ENCODE data around the gene SREBF1.
A peak's percentile ranks its signal among the peaks of the same experiment; 100 is the strongest.

Gene SREBF1

DNA sequence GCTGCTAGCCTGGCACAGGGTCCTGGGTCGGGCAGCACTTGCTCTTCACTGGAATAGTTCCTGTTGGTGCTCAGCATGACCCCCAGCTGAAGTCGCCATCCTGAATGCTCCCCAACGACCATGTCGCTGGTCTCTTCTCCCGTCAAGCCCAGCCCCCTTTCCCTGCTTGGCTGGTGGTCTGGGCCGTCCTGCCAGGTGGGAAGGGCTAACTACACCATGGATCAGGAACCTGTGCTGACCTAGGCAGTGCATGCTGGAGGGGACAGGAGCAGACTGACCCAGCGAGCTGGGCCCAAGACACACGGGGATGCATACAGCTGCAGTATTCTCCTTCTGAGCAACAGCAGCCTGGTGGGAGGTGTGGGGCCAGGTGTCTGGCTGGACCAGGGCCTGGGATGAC lies 9.2 kb upstream of the SREBF1 start:
- peaks cover 18% of the 10 kb centered on the region for H3K36me3 ChIP-seq (ENCODE audit: control insufficient read depth, insufficient read depth, low read length, severe bottlenecking)

DNA sequence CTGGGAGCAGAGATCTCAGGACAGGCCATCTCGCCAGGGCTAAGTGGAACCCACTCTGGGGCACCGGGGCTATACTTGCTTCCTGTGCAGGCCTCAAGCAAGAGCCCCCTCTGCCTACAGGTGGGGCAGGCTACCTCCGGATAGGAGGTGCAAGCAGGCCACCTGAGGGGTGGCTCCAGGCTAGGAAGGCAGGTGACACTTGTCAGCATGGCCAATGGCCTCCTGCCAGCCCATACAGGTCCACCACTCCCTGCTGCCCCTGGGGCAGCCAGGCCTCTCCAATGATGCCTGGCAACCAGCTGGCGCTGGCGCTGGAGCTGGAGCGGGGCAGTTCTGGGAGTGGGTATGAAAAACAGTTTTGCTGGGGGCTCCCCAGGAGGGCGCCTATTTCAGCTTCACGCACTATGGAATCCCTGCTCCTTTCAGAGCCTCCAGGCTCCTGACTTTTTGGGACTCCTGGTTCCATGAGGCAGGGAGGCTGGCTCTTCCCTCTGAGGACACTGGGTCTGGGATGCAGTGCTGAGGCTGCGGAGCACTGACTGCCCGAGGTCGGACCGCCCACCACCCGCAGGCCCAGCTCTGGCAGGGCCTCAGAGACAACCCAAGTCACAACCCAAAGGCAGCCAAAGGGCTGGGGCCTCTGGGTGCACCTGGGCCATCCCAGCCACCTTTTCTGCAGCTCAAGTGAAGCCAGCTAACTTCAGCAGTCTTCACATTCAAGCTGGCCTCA lies 8.4 kb upstream of the SREBF1 start:
- Histone ChIP-seq H3K36me3 (ENCODE audit: control insufficient read depth, insufficient read depth, low read length, severe bottlenecking) (peaks cover 18% of the 10 kb centered on the region), H3K4me1 (ENCODE audit: control insufficient read depth, insufficient read depth, low read length) (peaks cover 53% of the 10 kb centered on the region), H3K9ac (ENCODE audit: low read length) (no peak overlapping the region), H3K27me3 (replicated peaks; ENCODE audit: control insufficient read depth, insufficient read depth, low read length) (no peaks in the 10 kb centered on the region), H3K9me3 (ENCODE audit: control insufficient read depth, low read length) (no peaks in the 10 kb centered on the region), H3K4me3 (ENCODE audit: low read length) (no peak overlapping the region)
- no peak for DNase-seq (ENCODE audit: low read depth)

More for the DNA sequence above, 9.2 kb upstream of the SREBF1 start:
- H3K9me3 ChIP-seq (ENCODE audit: control insufficient read depth, low read length), result no peaks in the 10 kb centered on the region
- H3K4me3 ChIP-seq (ENCODE audit: low read length), result no peak overlapping the region
- H3K27me3 ChIP-seq (replicated peaks; ENCODE audit: control insufficient read depth, insufficient read depth, low read length), result no peaks in the 10 kb centered on the region
- no peak for DNase-seq (ENCODE audit: low read depth)
- peaks cover 53% of the 10 kb centered on the region for H3K4me1 ChIP-seq (ENCODE audit: control insufficient read depth, insufficient read depth, low read length)
- no peak overlapping the region for H3K9ac ChIP-seq (ENCODE audit: low read length)

GRCh38 chr17:17844500-17844899 lies 7.7 kb upstream of the SREBF1 start:
- Histone ChIP-seq H3K4me3 (ENCODE audit: low read length) (no peak overlapping the region), H3K27me3 (replicated peaks; ENCODE audit: control insufficient read depth, insufficient read depth, low read length) (no peaks in the 10 kb centered on the region), H3K9ac (ENCODE audit: low read length) (no peak overlapping the region), H3K36me3 (ENCODE audit: control insufficient read depth, insufficient read depth, low read length, severe bottlenecking) (peaks cover 18% of the 10 kb centered on the region), H3K9me3 (ENCODE audit: control insufficient read depth, low read length) (no peaks in the 10 kb centered on the region), H3K4me1 (ENCODE audit: control insufficient read depth, insufficient read depth, low read length) (peaks cover 50% of the 10 kb centered on the region)
- DNase-seq (ENCODE audit: low read depth), result no peak

DNA sequence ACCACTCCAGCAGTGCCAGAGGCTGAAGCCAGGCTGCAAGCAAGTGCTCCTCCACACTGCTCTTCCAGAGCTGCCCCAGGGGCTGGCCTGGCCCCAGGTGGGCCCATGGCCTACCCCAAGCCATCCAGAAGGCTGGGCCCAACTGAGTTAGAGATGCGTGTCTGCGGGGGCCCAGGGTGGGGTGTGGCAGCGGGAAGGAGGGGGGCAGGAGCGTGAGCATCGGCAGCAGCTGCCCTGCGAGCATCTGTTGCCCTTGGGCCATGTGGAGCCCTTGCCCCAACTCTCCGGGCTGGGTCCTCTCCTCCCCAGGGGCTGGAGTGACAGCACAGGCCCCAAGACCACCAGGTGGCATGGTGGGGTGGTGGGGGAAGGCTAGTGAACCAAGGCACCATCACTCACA lies 7.3 kb upstream of the SREBF1 start:
- H3K36me3 ChIP-seq (ENCODE audit: control insufficient read depth, insufficient read depth, low read length, severe bottlenecking), result peaks cover 18% of the 10 kb centered on the region
- DNase-seq (ENCODE audit: low read depth), result no peak
- no peak overlapping the region for H3K4me3 ChIP-seq (ENCODE audit: low read length)
- no peak overlapping the region for H3K9ac ChIP-seq (ENCODE audit: low read length)
- no peaks in the 10 kb centered on the region for H3K27me3 ChIP-seq (replicated peaks; ENCODE audit: control insufficient read depth, insufficient read depth, low read length)
- H3K9me3 ChIP-seq (ENCODE audit: control insufficient read depth, low read length), result no peaks in the 10 kb centered on the region
- peaks cover 50% of the 10 kb centered on the region for H3K4me1 ChIP-seq (ENCODE audit: control insufficient read depth, insufficient read depth, low read length)

- no peaks in the 10 kb centered on the region for H3K9me3 ChIP-seq (ENCODE audit: control insufficient read depth, low read length)
- no peaks in the 10 kb centered on the region for H3K27me3 ChIP-seq (replicated peaks; ENCODE audit: control insufficient read depth, insufficient read depth, low read length)
- peaks cover 49% of the 10 kb centered on the region for H3K4me1 ChIP-seq (ENCODE audit: control insufficient read depth, insufficient read depth, low read length)
- H3K4me3 ChIP-seq (ENCODE audit: low read length), result no peak overlapping the region
- H3K36me3 ChIP-seq (ENCODE audit: control insufficient read depth, insufficient read depth, low read length, severe bottlenecking), result peaks cover 18% of the 10 kb centered on the region
- H3K9ac ChIP-seq (ENCODE audit: low read length), result no peak overlapping the region
- DNase-seq (ENCODE audit: low read depth), result no peak
Measured at GRCh38 chr17:17843096-17843495, 6.3 kb upstream of the SREBF1 start.

- Histone ChIP-seq H3K4me3 (ENCODE audit: low read length) (no peak overlapping the region), H3K27me3 (replicated peaks; ENCODE audit: control insufficient read depth, insufficient read depth, low read length) (no peaks in the 10 kb centered on the region), H3K9me3 (ENCODE audit: control insufficient read depth, low read length) (no peaks in the 10 kb centered on the region), H3K36me3 (ENCODE audit: control insufficient read depth, insufficient read depth, low read length, severe bottlenecking) (peaks cover 15% of the 10 kb centered on the region), H3K4me1 (ENCODE audit: control insufficient read depth, insufficient read depth, low read length) (peaks cover 49% of the 10 kb centered on the region), H3K9ac (ENCODE audit: low read length) (peak overlapping the region; percentile 88)
- no peak for DNase-seq (ENCODE audit: low read depth)
Measured at GRCh38 chr17:17842111-17842876, 5.5 kb upstream of the SREBF1 start.

DNA sequence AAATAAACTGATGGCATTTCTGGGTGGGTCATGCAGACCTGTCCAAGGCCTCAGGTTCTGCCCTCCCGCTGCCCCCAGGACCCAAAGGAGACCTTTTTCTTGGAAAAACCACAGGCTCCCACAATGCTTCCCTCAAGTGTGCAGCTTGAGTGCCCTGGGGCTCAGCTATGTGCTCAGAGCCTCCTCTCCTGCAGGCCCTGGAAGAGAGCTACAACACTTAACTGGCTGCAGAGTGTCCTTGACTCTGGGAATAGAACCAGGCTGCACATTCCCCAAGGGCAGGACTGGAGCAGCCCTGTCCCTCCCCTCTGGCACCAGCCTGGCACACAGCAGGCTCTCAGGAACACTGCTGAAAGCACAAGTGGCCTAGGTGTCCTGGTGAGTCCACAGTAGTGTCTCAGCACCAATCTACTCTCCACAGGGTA lies 4.8 kb upstream of the SREBF1 start:
- H3K4me3 ChIP-seq (ENCODE audit: low read length), result no peak overlapping the region
- H3K9ac ChIP-seq (ENCODE audit: low read length), result peak overlapping the region; percentile 88
- H3K9me3 ChIP-seq (ENCODE audit: control insufficient read depth, low read length), result no peaks in the 10 kb centered on the region
- H3K4me1 ChIP-seq (ENCODE audit: control insufficient read depth, insufficient read depth, low read length), result peaks cover 50% of the 10 kb centered on the region
- H3K36me3 ChIP-seq (ENCODE audit: control insufficient read depth, insufficient read depth, low read length, severe bottlenecking), result peaks cover 8% of the 10 kb centered on the region
- H3K27me3 ChIP-seq (replicated peaks; ENCODE audit: control insufficient read depth, insufficient read depth, low read length), result no peaks in the 10 kb centered on the region
- no peak for DNase-seq (ENCODE audit: low read depth)

GRCh38 chr17:17840751-17841591 lies 4.2 kb upstream of the SREBF1 start:
- peaks cover 2% of the 10 kb centered on the region for H3K36me3 ChIP-seq (ENCODE audit: control insufficient read depth, insufficient read depth, low read length, severe bottlenecking)
- DNase-seq (ENCODE audit: low read depth), result peak; percentile 29
- H3K27me3 ChIP-seq (replicated peaks; ENCODE audit: control insufficient read depth, insufficient read depth, low read length), result no peaks in the 10 kb centered on the region
- peak overlapping the region; percentile 88 for H3K9ac ChIP-seq (ENCODE audit: low read length)
- no peak overlapping the region for H3K4me3 ChIP-seq (ENCODE audit: low read length)
- H3K4me1 ChIP-seq (ENCODE audit: control insufficient read depth, insufficient read depth, low read length), result peaks cover 51% of the 10 kb centered on the region
- H3K9me3 ChIP-seq (ENCODE audit: control insufficient read depth, low read length), result no peaks in the 10 kb centered on the region

GRCh38 chr17:17839791-17840707 lies 3.3 kb upstream of the SREBF1 start:
- peaks cover 60% of the 10 kb centered on the region for H3K4me1 ChIP-seq (ENCODE audit: control insufficient read depth, insufficient read depth, low read length)
- no peaks in the 10 kb centered on the region for H3K9me3 ChIP-seq (ENCODE audit: control insufficient read depth, low read length)
- peak overlapping the region; percentile 74 for H3K4me3 ChIP-seq (ENCODE audit: low read length)
- DNase-seq (ENCODE audit: low read depth), result peak; percentile 93
- H3K27me3 ChIP-seq (replicated peaks; ENCODE audit: control insufficient read depth, insufficient read depth, low read length), result no peaks in the 10 kb centered on the region
- H3K9ac ChIP-seq (ENCODE audit: low read length), result peak overlapping the region; percentile 88
- no peaks in the 10 kb centered on the region for H3K36me3 ChIP-seq (ENCODE audit: control insufficient read depth, insufficient read depth, low read length, severe bottlenecking)

Measured in adipocyte (in vitro differentiated cells).